Kidney (tissue), 14 donors: ENCODE data around the gene PXT1. TPM values are rescaled to one million over a fixed set of nuclear protein-coding genes. Genes with fewer than 3 reads are reported as not detected.

Source experiments
- DNase-seq, 5 donors: peaks; one replicate each; pipeline ENCODE4 v3.0.0-alpha.2; 2013 to 2020
- FAIRE-seq: peaks from 2 replicates; lab custom pipeline; 2012; peaks lifted over from hg19 to GRCh38; lab: Jason Lieb, UNC
- H3K27ac ChIP-seq, 2 donors: one replicate each; pipeline ENCODE4 v1.7.0; 2013; ENCODE audit warnings: low read depth in 2 of 2, low read length in 2 of 2, inconsistent platforms in 1 of 2
- H3K27me3 ChIP-seq: one replicate; pipeline ENCODE4 v1.7.1; 2013; ENCODE audit warnings: low read length, inconsistent platforms; ENCODE audit not compliant: control insufficient read depth, insufficient read depth
- H3K36me3 ChIP-seq, 3 donors: one replicate each; pipeline versions ENCODE4 v1.7.0 to v1.7.1; 2013; ENCODE audit warnings: low read length in 3 of 3, control low read depth in 1 of 3, inconsistent platforms in 1 of 3; ENCODE audit not compliant: insufficient read depth in 3 of 3, control insufficient read depth in 2 of 3
- H3K4me1 ChIP-seq, 3 donors: one replicate each; pipeline versions ENCODE4 v1.7.0 to v1.7.1; 2013; ENCODE audit warnings: low read length in 3 of 3, inconsistent platforms in 1 of 3, low read depth in 1 of 3; ENCODE audit not compliant: control insufficient read depth in 2 of 3, insufficient read depth in 2 of 3
- H3K4me3 ChIP-seq, 3 donors: one replicate each; pipeline versions ENCODE4 v1.7.0 to v1.8.1; 2013; ENCODE audit warnings: low read length in 3 of 3, control low read depth in 1 of 3, inconsistent platforms in 1 of 3
- H3K9ac ChIP-seq, 3 donors: one replicate each; pipeline versions ENCODE4 v1.7.0 to v1.7.1; 2013; ENCODE audit warnings: low read length in 3 of 3, control low read depth in 1 of 3, inconsistent platforms in 1 of 3
- H3K9me3 ChIP-seq, 3 donors: one replicate each; pipeline versions ENCODE4 v1.7.0 to v1.7.1; 2013; ENCODE audit warnings: low read length in 3 of 3, control low read depth in 1 of 3, inconsistent platforms in 1 of 3; ENCODE audit not compliant: control insufficient read depth in 2 of 3, insufficient read depth in 1 of 3
- intact Hi-C: fragments of 100-400 bp; cut with DNase I; formaldehyde crosslinking; loops from one replicate; pipeline ENCODE4 v1.11.1; 2022
- polyA plus RNA-seq: library from polyadenylated mRNA; stranded (reverse); fragments of 350-450 nt; fragmentation: Illumina TruSeq; extraction: RNeasy Lipid Tissue Mini Kit (QIAGEN cat#74804); gene quantifications from one replicate; pipeline ENCODE4 v1.2.3, GENCODE V29; 2014; ENCODE audit warnings: low read depth, low replicate concordance; ENCODE audit not compliant: insufficient read depth
- total RNA-seq: library from RNA; stranded (reverse); fragmentation: NEBNext Ultra II Directional; extraction: Animal tissue kit (Norgen Biotek cat#: 25700); gene quantifications from one replicate; pipeline ENCODE4 v1.2.1, GENCODE V29; 2021
- TF ChIP-seq, protein P1 (sequence below): IDR thresholded peaks from 3 replicates; pipeline ENCODE4 v1.5.1; 2012; ENCODE audit warnings: mild to moderate bottlenecking, moderate library complexity, borderline replicate concordance; ENCODE audit not compliant: insufficient read depth; ENCODE audit errors: extremely low read depth
- donor health status: control.
- donor health status: control.
- donor health status: control.
- donor health status: control.
- donor health status: control.
- donor health status: DM: yes; HTN: yes; CAD: no.
- donor health status: Normal renal cell carcinoma (clear cell type).

PXT1 gene
- total and polyA plus RNA-seq, 2 donors from 2014 or later: 0.13 TPM; not detected in 1

DNA sequence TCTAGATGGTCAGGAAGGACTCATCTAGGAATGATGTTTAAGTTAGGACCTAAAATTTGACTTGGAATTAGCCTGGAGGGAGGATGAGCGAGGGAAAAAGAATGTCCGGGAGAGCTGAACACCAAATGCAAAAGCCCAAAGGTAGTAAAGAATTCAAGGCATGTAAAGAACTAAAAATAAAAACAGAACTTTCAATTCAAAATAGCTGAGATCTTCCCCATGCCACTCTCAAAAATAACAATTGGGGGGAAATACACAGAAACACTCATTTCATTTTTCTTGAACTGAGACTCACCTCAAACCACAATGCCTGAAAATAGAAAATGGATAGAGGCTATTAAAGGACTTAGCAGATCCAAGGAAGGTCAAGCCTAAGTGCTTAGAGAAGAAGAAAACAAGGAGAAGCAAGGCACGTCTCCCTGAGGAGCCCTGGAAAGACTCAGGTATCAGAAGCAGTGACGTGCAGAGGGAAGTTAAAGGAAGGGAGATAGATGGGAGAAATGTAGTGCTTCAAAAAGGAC is 10.4 kb downstream of the PXT1 start:
- Histone ChIP-seq H3K36me3 (no peaks in the 10 kb centered on the region), H3K27ac (no peak overlapping the region), H3K9me3 (no peaks in the 10 kb centered on the region), H3K9ac (no peak overlapping the region), H3K4me3 (no peak overlapping the region), H3K4me1 (no peaks in the 10 kb centered on the region), H3K27me3 (no peaks in the 10 kb centered on the region)
- no peak for DNase-seq
- no peak for FAIRE-seq
- TF ChIP-seq, protein P1, sequence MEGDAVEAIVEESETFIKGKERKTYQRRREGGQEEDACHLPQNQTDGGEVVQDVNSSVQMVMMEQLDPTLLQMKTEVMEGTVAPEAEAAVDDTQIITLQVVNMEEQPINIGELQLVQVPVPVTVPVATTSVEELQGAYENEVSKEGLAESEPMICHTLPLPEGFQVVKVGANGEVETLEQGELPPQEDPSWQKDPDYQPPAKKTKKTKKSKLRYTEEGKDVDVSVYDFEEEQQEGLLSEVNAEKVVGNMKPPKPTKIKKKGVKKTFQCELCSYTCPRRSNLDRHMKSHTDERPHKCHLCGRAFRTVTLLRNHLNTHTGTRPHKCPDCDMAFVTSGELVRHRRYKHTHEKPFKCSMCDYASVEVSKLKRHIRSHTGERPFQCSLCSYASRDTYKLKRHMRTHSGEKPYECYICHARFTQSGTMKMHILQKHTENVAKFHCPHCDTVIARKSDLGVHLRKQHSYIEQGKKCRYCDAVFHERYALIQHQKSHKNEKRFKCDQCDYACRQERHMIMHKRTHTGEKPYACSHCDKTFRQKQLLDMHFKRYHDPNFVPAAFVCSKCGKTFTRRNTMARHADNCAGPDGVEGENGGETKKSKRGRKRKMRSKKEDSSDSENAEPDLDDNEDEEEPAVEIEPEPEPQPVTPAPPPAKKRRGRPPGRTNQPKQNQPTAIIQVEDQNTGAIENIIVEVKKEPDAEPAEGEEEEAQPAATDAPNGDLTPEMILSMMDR: no peak
- intact Hi-C loops: no loop called here

DNA sequence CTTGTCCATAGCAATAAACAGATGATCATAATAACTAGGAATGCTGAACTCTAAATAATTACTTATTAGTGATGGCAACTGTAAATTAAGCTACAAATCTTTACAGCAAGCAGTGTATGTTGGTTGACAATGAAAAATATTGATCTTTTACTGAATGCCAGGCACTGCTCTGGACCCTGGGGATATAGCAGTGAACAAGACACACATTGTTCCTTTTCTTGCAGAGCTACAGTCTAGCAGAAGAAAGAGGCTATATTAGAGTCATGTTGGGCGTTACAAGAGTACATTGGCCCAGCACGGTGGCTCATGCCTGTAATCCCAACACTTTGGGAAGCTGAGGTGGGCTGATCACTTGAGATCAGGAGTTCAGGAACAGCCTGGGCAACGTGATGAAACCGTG is 11.5 kb downstream of the PXT1 start:
- no peaks in the 10 kb centered on the region for H3K36me3 ChIP-seq
- H3K9ac ChIP-seq: no peak overlapping the region
- no peaks in the 10 kb centered on the region for H3K4me1 ChIP-seq
- H3K9me3 ChIP-seq: no peaks in the 10 kb centered on the region
- no peak overlapping the region for H3K27ac ChIP-seq
- H3K4me3 ChIP-seq: no peak overlapping the region
- TF ChIP-seq, protein P1: no peak
- FAIRE-seq: no peak
- no peaks in the 10 kb centered on the region for H3K27me3 ChIP-seq
- DNase-seq: no peak
- intact Hi-C loops: no loop called here

DNA sequence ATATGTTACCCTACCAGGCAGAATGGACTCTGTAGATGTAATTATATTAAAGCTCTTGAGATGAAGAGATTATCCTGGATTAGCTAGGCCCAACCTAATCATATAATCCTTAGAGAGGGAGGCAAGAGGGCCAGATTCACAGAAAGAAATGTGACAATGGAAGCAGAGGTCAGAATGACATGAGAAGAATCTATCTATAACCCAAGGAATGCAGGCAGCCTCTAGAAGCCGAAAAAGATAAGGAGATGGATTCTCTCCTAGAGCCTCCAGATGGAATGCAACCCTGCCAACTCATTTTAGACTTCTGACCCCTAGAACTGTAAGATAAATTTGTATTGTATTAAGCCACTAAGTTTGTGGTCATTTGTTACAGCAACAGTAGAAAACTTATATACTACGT is 12.3 kb downstream of the PXT1 start:
- Histone ChIP-seq H3K9me3 (no peaks in the 10 kb centered on the region), H3K36me3 (no peaks in the 10 kb centered on the region), H3K27me3 (no peaks in the 10 kb centered on the region), H3K4me3 (no peak overlapping the region), H3K4me1 (no peaks in the 10 kb centered on the region), H3K9ac (no peak overlapping the region), H3K27ac (no peak overlapping the region)
- intact Hi-C loops: no loop called here
- DNase-seq: no peak
- TF ChIP-seq, protein P1: no peak
- FAIRE-seq: no peak

DNA sequence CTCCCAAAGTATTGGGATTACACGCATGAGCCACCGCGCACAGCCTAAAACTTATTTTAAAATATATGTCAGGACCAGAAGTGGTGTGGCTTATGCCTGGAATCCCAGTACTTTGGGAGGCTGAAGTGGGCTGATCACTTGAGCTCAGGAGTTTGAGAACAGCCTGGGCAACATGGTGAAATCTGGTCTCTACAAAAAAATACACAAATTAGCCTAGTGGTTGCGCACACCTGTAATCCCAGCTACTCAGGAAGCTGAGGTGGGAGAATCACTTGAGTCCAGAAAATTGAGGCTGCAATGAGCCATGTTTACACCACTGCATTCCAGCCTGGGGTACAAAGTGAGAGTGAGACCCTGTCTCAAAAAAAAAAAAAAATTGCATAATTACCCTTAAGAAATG is 13.7 kb downstream of the PXT1 start:
- DNase-seq (no peak), FAIRE-seq (no peak)
- H3K36me3 ChIP-seq: no peaks in the 10 kb centered on the region
- H3K27ac ChIP-seq: no peak overlapping the region
- intact Hi-C loops: no loop called here
- no peaks in the 10 kb centered on the region for H3K9me3 ChIP-seq
- no peaks in the 10 kb centered on the region for H3K4me1 ChIP-seq
- H3K27me3 ChIP-seq: no peaks in the 10 kb centered on the region
- H3K4me3 ChIP-seq: no peak overlapping the region
- no peak overlapping the region for H3K9ac ChIP-seq
- TF ChIP-seq, protein P1: no peak
